Measurements from ENCODE around the gene RSU1. TPM values are rescaled to one million over a fixed set of nuclear protein-coding genes. Genes with fewer than 3 reads are reported as not detected.
A peak's percentile ranks its signal among the peaks of the same experiment; 100 is the strongest.

RSU1 gene
- total RNA-seq, 2 donors from 2014 or later, result 21.4 to 28.3 TPM

- WGBS, 2 donors, result 87 to 93% methylated on average over 6 of the region's 6 CpGs
- Histone ChIP-seq H3K27me3 (no peaks in the 10 kb centered on the region), H3K4me3 (no peak overlapping the region), H3K9me3 (no peaks in the 10 kb centered on the region), H3K4me1 (no peaks in the 10 kb centered on the region), H3K36me3 (replicated peaks in 1 of 2; ENCODE audit: insufficient read depth in 1 of 2, low read depth in 2 of 2) (no peaks in the 10 kb centered on the region), H3K27ac (no peak overlapping the region)
- TF ChIP-seq POLR2A (IDR thresholded peaks at IDR 0.05) (no peak), CTCF (IDR thresholded peaks at IDR 0.05) (no peak)
- ATAC-seq, result no peak
- intact Hi-C loops (cut with DNase I), result no loop called here
- no peak for DNase-seq
Observed at GRCh38 chr10:16788125-16788524, 29.1 kb downstream of the RSU1 start.

- Histone ChIP-seq H3K4me1 (no peaks in the 10 kb centered on the region), H3K27ac (no peak overlapping the region), H3K36me3 (replicated peaks in 1 of 2; ENCODE audit: insufficient read depth in 1 of 2, low read depth in 2 of 2) (no peaks in the 10 kb centered on the region), H3K27me3 (no peaks in the 10 kb centered on the region), H3K4me3 (no peak overlapping the region), H3K9me3 (no peaks in the 10 kb centered on the region)
- no peak for ATAC-seq
- intact Hi-C loops (cut with DNase I), result no loop called here
- no peak for TF ChIP-seq POLR2A (IDR thresholded peaks at IDR 0.05)
- TF ChIP-seq CTCF (IDR thresholded peaks at IDR 0.05), result no peak
- 91 to 97% methylated on average over 12 of the region's 12 CpGs for WGBS, 2 donors
- DNase-seq, result no peak
Observed at GRCh38 chr10:16787361-16787791, 29.8 kb downstream of the RSU1 start.

GRCh38 chr10:16780338-16780880 is 36.8 kb downstream of the RSU1 start:
- no peaks in the 10 kb centered on the region for H3K9me3 ChIP-seq
- DNase-seq, result peak in 1 of 4 donors; percentile 10
- WGBS, 2 donors, result 46 to 52% methylated on average over 7 of the region's 7 CpGs
- TF ChIP-seq POLR2A (IDR thresholded peaks at IDR 0.05), result no peak
- no peak for TF ChIP-seq CTCF (IDR thresholded peaks at IDR 0.05)
- peaks cover 23% of the 10 kb centered on the region for H3K4me1 ChIP-seq
- no peak overlapping the region for H3K27ac ChIP-seq
- H3K36me3 ChIP-seq (replicated peaks in 1 of 2; ENCODE audit: insufficient read depth in 1 of 2, low read depth in 2 of 2), result no peaks in the 10 kb centered on the region
- no peaks in the 10 kb centered on the region for H3K27me3 ChIP-seq
- intact Hi-C loops (cut with DNase I), result no loop called here
- no peak overlapping the region for H3K4me3 ChIP-seq
- peak; percentile 61 for ATAC-seq

DNA sequence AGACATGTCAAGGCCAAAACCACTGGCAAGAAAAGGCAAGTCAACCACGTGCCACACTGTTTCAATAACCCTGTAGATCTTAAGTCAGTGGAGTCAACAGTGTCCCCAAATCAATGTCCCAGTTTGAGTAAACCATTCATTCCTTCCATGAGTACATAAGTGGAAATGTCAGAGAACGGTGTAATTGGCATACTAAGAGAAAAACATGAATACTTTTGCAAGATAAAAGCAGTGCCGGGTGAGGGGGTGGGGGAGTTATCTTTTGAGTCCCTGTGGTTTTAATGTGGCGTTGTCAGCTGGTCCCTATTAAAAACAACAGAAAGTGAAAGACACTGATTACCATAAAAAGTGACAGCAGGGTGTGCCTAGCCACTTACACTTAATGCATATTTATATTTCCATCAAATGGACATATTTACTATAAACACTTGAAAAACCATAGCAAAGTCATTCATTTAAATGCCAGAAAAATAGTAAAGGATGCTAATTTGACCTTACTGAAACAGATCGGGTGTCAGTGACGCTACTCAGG is 37.8 kb downstream of the RSU1 start:
- intact Hi-C loops (cut with DNase I), result no loop called here
- 43 to 52% methylated on average over 6 of the region's 6 CpGs for WGBS, 2 donors
- ATAC-seq, result peak; percentile 63

More for the DNA sequence above, 37.8 kb downstream of the RSU1 start:
- no peaks in the 10 kb centered on the region for H3K9me3 ChIP-seq
- no peak for TF ChIP-seq CTCF (IDR thresholded peaks at IDR 0.05)
- TF ChIP-seq POLR2A (IDR thresholded peaks at IDR 0.05), result no peak
- no peak overlapping the region for H3K27ac ChIP-seq
- H3K4me1 ChIP-seq, result peaks cover 23% of the 10 kb centered on the region
- H3K27me3 ChIP-seq, result no peaks in the 10 kb centered on the region
- peak in 2 of 4 donors; percentile 46 to 49 for DNase-seq
- H3K4me3 ChIP-seq, result no peak overlapping the region
- no peaks in the 10 kb centered on the region for H3K36me3 ChIP-seq (replicated peaks in 1 of 2; ENCODE audit: insufficient read depth in 1 of 2, low read depth in 2 of 2)
